Astrocyte of the cerebellum (primary cell): ENCODE results near the gene SPG11.

Experiments
- DNase-seq: peaks from one replicate; pipeline ENCODE4 v3.0.0-alpha.2; 2011; ENCODE audit warnings: low read depth
- H3K4me3 ChIP-seq: 2 replicates; pipeline ENCODE4 v1.5.1; 2011; ENCODE audit warnings: mild to moderate bottlenecking, low read depth, low read length, moderate library complexity
- in situ Hi-C: cut with HindIII; loops from 2 replicates; pipeline ENCODE4 v1.10.0; 2017; ENCODE audit warnings: low sequenced_read_pairs
- TF ChIP-seq, protein P1 (sequence below): IDR thresholded peaks from 2 replicates; pipeline ENCODE4 v1.5.1; 2012; ENCODE audit warnings: low read length, low read depth, moderate library complexity, mild to moderate bottlenecking; ENCODE audit errors: missing control alignments

Gene SPG11, protein sequence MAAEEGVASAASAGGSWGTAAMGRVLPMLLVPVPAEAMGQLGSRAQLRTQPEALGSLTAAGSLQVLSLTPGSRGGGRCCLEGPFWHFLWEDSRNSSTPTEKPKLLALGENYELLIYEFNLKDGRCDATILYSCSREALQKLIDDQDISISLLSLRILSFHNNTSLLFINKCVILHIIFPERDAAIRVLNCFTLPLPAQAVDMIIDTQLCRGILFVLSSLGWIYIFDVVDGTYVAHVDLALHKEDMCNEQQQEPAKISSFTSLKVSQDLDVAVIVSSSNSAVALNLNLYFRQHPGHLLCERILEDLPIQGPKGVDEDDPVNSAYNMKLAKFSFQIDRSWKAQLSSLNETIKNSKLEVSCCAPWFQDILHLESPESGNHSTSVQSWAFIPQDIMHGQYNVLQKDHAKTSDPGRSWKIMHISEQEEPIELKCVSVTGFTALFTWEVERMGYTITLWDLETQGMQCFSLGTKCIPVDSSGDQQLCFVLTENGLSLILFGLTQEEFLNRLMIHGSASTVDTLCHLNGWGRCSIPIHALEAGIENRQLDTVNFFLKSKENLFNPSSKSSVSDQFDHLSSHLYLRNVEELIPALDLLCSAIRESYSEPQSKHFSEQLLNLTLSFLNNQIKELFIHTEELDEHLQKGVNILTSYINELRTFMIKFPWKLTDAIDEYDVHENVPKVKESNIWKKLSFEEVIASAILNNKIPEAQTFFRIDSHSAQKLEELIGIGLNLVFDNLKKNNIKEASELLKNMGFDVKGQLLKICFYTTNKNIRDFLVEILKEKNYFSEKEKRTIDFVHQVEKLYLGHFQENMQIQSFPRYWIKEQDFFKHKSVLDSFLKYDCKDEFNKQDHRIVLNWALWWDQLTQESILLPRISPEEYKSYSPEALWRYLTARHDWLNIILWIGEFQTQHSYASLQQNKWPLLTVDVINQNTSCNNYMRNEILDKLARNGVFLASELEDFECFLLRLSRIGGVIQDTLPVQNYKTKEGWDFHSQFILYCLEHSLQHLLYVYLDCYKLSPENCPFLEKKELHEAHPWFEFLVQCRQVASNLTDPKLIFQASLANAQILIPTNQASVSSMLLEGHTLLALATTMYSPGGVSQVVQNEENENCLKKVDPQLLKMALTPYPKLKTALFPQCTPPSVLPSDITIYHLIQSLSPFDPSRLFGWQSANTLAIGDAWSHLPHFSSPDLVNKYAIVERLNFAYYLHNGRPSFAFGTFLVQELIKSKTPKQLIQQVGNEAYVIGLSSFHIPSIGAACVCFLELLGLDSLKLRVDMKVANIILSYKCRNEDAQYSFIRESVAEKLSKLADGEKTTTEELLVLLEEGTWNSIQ (N-terminal part only)

DNA sequence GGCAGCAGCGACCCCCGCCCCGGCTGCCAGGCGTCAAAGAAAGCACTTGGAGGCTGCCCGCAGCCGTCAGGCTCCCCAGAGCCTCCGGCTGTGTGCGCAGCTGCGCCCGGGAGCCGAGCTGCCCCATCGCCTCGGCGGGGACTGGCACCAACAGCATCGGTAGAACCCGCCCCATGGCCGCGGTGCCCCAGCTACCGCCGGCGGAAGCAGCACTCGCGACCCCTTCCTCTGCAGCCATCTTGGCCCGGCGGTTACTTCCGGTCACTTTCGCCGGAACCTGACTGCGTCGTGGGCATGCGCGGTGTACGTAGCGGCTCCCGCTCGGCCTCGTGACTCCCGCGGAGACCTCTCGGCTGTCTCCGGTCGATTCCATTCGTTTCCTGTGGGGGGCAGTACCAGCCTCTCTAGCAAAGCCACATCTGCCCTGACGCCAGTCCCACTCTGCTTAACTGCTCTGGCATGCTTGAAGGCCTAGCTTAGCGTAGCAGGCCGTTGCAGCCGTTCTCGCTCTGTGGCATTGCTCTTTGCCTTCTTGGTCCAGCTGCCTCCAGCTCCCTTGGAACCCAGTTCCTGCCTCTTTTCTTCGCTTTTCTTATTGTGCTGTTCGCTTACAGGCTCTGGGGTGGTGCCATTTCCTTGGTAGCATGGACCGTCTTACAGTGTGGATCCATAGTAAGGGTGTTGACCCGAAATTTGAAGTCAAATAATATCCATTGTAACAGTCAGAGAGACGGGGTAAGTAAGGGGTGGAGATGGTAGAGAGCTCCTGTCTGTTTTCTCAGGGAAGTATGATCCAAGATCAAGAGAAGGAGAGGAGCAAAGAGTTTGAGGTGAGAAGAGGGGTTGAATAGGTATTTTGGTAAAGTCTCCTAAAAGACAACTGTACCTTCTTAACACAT is at the start of gene SPG11:
Gene SPG11, minus strand, starts transcription at position 253 of the 899 bp plus-strand sequence. Its CDS starts 15 bp downstream, at position 238.
- in situ Hi-C loops: no loop called here
- TF ChIP-seq, protein P1, sequence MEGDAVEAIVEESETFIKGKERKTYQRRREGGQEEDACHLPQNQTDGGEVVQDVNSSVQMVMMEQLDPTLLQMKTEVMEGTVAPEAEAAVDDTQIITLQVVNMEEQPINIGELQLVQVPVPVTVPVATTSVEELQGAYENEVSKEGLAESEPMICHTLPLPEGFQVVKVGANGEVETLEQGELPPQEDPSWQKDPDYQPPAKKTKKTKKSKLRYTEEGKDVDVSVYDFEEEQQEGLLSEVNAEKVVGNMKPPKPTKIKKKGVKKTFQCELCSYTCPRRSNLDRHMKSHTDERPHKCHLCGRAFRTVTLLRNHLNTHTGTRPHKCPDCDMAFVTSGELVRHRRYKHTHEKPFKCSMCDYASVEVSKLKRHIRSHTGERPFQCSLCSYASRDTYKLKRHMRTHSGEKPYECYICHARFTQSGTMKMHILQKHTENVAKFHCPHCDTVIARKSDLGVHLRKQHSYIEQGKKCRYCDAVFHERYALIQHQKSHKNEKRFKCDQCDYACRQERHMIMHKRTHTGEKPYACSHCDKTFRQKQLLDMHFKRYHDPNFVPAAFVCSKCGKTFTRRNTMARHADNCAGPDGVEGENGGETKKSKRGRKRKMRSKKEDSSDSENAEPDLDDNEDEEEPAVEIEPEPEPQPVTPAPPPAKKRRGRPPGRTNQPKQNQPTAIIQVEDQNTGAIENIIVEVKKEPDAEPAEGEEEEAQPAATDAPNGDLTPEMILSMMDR: peak; percentile 85
- DNase-seq: peak; percentile 93
- H3K4me3 ChIP-seq: peak within 1 kb of the TSS; percentile 98

DNA sequence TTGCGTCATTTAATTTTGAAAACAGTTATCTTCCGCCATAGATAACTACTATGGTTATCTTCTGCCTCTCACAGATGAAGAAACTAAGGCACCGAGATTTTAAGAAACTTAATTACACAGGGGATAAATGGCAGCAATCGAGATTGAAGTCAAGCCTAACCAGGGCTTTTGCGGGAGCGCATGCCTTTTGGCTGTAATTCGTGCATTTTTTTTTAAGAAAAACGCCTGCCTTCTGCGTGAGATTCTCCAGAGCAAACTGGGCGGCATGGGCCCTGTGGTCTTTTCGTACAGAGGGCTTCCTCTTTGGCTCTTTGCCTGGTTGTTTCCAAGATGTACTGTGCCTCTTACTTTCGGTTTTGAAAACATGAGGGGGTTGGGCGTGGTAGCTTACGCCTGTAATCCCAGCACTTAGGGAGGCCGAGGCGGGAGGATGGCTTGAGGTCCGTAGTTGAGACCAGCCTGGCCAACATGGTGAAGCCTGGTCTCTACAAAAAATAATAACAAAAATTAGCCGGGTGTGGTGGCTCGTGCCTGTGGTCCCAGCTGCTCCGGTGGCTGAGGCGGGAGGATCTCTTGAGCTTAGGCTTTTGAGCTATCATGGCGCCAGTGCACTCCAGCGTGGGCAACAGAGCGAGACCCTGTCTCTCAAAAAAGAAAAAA is 49.0 kb upstream of the SPG11 start:
- peak; percentile 75 for DNase-seq
- TF ChIP-seq, protein P1: no peak
- peak overlapping the region; percentile 97 for H3K4me3 ChIP-seq
- in situ Hi-C loops: no loop called here

DNA sequence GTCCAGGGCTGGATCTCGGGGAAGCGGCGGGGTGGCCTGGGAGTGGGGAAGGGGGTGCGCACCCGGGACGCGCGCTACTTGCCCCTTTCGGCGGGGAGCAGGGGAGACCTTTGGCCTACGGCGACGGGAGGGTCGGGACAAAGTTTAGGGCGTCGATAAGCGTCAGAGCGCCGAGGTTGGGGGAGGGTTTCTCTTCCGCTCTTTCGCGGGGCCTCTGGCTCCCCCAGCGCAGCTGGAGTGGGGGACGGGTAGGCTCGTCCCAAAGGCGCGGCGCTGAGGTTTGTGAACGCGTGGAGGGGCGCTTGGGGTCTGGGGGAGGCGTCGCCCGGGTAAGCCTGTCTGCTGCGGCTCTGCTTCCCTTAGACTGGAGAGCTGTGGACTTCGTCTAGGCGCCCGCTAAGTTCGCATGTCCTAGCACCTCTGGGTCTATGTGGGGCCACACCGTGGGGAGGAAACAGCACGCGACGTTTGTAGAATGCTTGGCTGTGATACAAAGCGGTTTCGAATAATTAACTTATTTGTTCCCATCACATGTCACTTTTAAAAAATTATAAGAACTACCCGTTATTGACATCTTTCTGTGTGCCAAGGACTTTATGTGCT is 48.4 kb upstream of the SPG11 start:
- TF ChIP-seq, protein P1: no peak
- no peak for DNase-seq

DNA sequence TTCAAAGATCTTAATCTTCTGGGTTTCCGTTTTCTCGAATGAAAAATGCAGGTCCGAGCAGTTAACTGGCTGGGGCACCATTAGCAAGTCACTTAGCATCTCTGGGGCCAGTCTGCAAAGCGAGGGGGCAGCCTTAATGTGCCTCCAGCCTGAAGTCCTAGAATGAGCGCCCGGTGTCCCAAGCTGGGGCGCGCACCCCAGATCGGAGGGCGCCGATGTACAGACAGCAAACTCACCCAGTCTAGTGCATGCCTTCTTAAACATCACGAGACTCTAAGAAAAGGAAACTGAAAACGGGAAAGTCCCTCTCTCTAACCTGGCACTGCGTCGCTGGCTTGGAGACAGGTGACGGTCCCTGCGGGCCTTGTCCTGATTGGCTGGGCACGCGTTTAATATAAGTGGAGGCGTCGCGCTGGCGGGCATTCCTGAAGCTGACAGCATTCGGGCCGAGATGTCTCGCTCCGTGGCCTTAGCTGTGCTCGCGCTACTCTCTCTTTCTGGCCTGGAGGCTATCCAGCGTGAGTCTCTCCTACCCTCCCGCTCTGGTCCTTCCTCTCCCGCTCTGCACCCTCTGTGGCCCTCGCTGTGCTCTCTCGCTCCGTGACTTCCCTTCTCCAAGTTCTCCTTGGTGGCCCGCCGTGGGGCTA is 47.8 kb upstream of the SPG11 start, which contains the start of the genes B2M and PATL2:
Gene B2M, plus strand, starts transcription at position 422 of the 647 bp plus-strand sequence. Its CDS starts 30 bp downstream, at position 452.
Gene PATL2, minus strand, starts transcription at position 228 of the 647 bp plus-strand sequence. CDS start 34,833 bp downstream, outside the sequence.
- in situ Hi-C loops: no loop called here
- TF ChIP-seq, protein P1: no peak
- H3K4me3 ChIP-seq: peak within 1 kb of the TSS; percentile 97
- DNase-seq: peak; percentile 95

More for the DNA sequence above, 48.4 kb upstream of the SPG11 start:
- in situ Hi-C loops: no loop called here
- peak overlapping the region; percentile 97 for H3K4me3 ChIP-seq
